Stimulated activated CD4-positive, alpha-beta T cell treated with anti-CD3 and anti-CD28 coated beads, TNF-alpha, amount 100 ng/mL, for 24 hours (primary cell): ENCODE results near the gene EPHB3.
A peak's percentile ranks its signal among the peaks of the same experiment; 100 is the strongest.

Source experiments
- DNase-seq, 3 experiments: peaks; one replicate each; pipeline ENCODE4 v3.0.0-alpha.2; 2020; ENCODE audit warnings: low read depth in 3 of 3

Gene EPHB3

GRCh38 chr3:184563941-184564684, 2.5 kb downstream of the EPHB3 start:
- DNase-seq: no peak

GRCh38 chr3:184564685-184565385, 3.2 kb downstream of the EPHB3 start:
- no peak for DNase-seq

GRCh38 chr3:184565421-184566211, 4.0 kb downstream of the EPHB3 start:
- no peak for DNase-seq

GRCh38 chr3:184566441-184567414, 5.1 kb downstream of the EPHB3 start:
- DNase-seq: no peak

GRCh38 chr3:184567946-184568559, 6.5 kb downstream of the EPHB3 start:
- no peak for DNase-seq

GRCh38 chr3:184568560-184568923, 7.0 kb downstream of the EPHB3 start:
- no peak for DNase-seq

- peak in 1 of 3 experiments; percentile 16 for DNase-seq
These were observed 7.6 kb downstream of the EPHB3 start for GRCh38 chr3:184568924-184569829.

- DNase-seq: no peak
These were observed 8.4 kb downstream of the EPHB3 start for GRCh38 chr3:184570035-184570434.

GRCh38 chr3:184570489-184570888, 8.9 kb downstream of the EPHB3 start:
- DNase-seq: no peak

- DNase-seq: no peak
These were observed 10.3 kb downstream of the EPHB3 start for GRCh38 chr3:184571750-184572377.

GRCh38 chr3:184572633-184573270, 11.2 kb downstream of the EPHB3 start:
- no peak for DNase-seq

GRCh38 chr3:184574515-184575417, 13.2 kb downstream of the EPHB3 start:
- no peak for DNase-seq

GRCh38 chr3:184575701-184576100, 14.1 kb downstream of the EPHB3 start:
- no peak for DNase-seq

- DNase-seq: no peak
These were observed 15.1 kb downstream of the EPHB3 start for GRCh38 chr3:184576457-184577240.

GRCh38 chr3:184577546-184577945, 16.0 kb downstream of the EPHB3 start:
- DNase-seq: no peak

- no peak for DNase-seq
These were observed 16.6 kb downstream of the EPHB3 start for GRCh38 chr3:184578218-184578617.

GRCh38 chr3:184578822-184579221, 17.2 kb downstream of the EPHB3 start:
- DNase-seq: no peak
